SIG-M5 treated with dmso at 0.1 percent for 504 hours (cell line): Measurements from ENCODE around the gene PTPRU.
"Not testable (repeated sequence)": the region's sequence is repeated elsewhere in the genome, so short reads cannot be mapped to it uniquely, and the experiment has no call there.

ENCODE experiments used
- DNase-seq: peaks from one replicate; lab custom pipeline; 2025; ENCODE audit not compliant: unreplicated experiment; lab: John Stamatoyannopoulos, UW

The PTPRU gene

DNA sequence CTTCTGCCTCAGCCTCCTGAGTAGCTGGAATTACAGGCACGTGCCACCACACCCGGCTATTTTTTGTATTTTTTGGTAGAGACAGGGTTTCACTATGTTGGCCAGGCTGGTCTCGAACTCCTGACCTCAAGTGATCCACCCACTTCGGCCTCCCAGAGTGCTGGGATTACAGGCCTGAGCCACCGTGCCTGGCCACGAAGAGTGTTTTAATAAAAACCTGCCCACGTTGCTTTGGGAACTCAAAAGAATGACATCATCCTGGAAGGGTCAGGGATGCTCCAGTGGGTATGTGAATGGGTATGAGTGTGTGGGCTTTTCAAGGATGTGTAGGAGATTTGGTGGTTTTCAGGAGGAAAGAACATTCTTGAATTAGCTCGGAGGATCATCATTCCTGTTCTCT is 78.4 kb downstream of the PTPRU start:
- DNase-seq: not testable (repeated sequence)

DNA sequence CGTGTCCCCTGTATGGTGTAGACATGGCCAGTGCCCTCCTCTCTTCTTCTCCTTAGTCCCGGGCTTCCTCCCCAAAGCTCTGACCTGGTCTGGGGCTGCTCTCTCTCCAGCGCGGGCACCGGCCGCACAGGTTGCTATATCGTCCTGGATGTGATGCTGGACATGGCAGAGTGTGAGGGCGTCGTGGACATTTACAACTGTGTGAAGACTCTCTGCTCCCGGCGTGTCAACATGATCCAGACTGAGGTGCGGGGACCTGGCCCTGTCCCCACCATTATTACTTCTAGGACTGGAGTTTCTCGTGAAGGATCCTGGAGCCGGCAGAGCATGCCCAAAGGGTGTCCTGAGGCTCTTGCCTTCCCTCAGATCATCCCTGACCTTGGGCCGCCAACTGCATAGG is 78.9 kb downstream of the PTPRU start:
- no peak for DNase-seq

DNA sequence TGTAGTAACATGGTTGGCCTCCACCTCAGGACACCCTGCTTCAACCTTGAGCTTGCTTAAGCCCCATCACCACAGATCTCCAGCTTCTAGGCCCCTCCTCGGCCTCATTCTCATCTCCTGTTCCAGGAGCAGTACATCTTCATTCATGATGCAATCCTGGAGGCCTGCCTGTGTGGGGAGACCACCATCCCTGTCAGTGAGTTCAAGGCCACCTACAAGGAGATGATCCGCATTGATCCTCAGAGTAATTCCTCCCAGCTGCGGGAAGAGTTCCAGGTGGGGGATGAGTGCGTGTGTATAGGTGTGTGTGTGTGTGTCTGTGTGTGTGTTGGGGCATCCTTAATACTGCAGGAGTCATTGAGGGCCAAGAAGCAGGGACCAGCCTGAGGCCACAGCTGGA is 79.6 kb downstream of the PTPRU start:
- DNase-seq: no peak

DNA sequence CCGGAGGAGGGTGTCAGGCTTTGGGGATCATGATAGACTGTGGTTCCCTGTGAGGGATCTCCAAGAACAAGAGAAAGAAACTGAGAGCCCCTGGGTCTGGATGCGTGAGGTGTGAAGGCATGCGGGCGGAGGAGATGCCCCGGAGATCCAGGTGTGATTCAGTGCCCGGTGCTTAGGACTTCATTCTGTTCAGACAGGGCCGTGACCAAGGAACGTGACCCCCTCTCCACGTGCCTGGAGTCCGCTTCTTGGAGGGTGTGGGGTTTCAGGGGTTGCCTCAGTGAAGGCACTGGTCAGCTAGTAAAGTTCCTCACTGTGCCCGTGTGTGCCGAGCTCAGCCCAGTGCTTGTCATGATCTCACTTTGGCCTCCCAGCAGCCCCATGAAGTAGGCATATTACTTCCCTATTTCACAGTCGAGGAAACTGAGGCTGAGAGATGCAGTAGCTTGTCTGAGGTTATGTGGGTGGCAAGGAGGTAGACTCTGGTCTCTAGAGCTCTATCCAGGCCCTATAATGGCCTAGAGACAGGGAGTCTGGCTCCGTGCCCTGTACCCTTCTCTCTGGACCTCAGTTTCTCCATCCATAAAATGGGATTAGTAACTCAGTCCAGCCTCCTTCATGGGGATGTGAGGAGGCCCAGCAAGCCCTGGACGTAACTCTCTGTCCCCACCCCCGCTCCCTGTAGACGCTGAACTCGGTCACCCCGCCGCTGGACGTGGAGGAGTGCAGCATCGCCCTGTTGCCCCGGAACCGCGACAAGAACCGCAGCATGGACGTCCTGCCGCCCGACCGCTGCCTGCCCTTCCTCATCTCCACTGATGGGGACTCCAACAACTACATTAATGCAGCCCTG is 81.0 kb downstream of the PTPRU start:
- DNase-seq: no peak

DNA sequence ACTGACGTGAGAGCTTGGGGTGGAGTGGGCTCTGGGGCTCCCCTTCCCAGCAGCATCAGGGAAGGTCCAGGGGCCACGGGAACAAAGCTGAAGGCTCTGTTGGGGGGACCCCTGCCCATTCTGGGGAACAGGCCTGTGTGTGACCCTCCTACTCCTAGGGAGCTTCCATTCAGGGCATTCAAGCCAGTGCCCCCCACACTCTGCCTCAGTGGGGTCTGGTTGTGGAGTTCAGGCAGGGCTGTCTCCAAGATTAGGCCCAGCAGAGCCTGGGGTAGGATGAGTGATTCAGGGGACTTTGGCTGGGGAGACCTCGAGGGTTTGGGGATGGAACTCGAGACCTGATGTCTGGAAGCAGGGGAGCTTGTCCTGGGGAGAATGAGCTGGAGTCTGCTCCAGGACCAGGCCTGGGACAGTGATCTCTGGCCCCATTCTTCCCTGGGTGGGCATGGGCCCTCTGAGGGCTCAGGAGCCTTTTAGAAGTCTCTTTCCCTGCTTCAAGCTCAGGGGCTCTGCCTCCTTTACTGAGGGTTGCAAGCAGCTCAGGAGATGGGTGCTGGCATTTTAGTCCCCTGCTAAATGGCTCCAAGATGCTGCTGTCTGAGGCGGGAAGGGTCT is 81.7 kb downstream of the PTPRU start:
- no peak for DNase-seq

DNA sequence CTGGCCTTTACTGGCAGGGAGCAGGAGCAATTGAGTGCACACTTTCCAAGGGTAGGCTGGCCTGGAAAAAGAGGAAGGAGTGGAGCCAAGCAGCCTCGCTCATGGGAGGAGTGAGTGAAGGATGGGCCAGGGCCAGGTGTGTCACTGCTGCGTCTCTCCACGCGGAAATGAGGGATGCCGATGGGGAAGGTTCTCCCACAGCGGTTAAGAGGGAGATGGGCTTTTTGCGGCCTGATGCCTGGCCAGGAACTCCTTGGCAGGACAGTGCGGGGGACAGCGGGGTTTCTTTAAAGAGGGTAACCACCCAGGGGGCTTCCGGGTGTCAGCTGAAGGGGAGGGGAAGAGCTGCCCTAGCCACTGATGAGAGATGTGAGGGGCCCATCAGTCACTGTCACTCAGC is 82.4 kb downstream of the PTPRU start:
- DNase-seq: no peak

DNA sequence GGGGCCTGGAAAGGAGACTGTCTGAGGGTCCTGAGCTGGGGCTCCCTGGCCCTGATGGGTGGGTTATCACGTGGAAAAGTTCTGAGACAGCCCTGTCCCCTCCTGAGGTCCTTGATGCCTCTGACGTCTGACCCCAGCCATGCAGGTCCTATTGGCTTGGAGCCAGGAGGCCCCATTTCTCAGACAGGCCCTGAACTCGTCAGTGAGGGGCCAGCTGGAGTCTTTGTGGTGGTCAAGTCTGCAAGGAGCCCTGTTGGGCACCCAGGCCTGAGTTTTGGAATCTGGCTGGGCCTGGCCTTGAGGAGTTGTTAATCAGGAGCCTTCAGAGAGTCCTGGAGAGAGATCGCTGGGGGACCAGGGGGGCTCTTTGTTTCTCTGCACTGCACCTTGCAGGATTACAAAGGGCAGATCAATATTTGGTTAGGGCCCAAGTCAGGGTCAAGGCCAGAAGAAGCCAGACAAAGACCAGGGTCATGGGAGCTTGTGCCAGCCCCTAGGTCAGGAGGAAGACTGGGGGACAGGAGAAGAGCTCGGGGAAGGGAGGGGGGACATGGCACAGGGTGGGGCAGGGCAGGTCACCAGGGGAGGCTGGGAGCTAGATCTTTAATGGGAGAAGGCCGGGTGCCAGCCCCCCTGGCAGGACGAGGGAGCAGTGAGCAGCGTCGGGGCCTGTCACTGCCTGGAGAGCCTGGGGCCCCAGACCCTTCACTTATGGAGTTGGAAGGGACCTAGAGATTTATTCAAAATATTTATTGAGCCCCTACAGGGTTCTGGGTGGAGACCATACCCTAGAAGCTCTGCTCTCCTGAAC is 83.2 kb downstream of the PTPRU start:
- no peak for DNase-seq

DNA sequence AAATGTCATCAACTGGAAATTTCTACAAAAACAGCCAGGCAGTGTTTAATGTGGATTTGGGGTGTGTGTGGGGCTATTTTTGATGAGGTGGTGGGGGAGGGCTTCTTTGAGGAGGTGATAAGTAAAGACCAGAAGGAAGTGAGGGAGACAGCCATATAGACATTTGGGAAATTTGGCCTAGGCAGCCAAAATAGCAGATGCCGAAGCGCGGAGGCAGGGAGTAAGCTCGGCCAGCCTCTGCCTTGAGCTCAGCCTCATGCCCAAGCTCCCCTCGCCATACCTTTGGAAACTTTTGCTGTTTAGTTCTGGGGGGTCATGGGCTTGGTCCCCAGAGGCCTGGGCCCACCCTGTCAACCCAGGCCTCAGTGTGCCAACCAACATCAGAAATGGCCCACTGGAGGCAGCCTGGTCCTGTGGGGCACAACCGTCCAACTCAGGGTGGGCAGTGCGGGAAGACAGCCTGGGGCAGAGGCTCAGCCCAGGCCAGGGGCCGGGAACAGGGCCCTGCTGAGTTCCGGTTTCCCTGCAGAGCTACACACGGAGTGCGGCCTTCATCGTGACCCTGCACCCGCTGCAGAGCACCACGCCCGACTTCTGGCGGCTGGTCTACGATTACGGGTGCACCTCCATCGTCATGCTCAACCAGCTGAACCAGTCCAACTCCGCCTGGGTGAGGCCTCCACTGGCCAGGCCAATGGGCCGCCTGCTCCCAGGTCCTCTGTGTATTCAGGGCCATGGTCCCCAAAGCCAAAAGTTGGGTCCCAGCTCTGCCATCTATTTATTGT is 84.0 kb downstream of the PTPRU start:
- DNase-seq: peak; percentile 22

DNA sequence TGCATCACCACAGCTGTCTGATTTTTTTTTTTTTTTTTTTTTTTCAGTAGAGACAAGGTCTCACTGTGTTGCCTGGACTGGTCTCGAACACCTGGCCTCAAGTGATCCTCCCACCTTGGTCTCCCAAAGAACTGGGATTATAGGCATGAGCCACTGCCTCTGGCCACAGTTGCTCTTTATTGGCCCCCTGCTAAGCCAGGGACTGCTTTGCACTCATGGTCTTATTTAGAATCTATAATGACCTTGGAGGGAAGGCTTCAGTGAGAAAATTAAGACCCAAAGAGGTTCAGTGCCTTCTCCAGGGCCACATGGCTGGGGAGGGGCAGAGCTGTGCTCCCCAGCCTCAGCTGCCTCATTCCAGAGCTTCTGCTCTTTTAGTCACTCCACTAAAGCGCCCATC is 84.9 kb downstream of the PTPRU start:
- DNase-seq: no peak

DNA sequence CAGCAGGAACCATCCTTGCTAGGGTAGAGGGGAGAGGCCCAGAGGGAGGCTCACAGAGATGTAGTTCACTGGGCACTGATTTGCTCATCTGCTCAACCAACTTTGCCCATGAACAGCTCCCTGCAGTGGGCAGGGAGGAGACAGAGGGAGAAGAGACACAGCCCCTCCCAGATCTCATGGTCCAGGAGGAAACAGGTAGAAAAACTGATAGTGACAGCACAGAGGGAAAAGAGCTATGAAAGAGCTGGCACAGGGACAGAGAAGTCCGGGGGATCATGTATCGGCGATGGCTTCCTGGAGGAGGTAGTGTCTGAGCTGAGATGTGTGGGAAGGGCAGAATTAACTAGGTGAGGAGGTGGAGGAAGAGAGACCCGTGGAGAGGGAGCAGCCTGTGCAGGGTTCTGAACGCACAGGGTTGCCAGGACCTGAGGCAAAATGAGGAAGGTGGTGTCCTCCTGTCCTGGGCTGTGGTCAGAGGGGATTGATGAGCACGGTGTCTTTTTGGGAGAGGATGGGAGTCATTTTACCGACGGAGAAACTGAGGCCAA is 85.9 kb downstream of the PTPRU start:
- no peak for DNase-seq

DNA sequence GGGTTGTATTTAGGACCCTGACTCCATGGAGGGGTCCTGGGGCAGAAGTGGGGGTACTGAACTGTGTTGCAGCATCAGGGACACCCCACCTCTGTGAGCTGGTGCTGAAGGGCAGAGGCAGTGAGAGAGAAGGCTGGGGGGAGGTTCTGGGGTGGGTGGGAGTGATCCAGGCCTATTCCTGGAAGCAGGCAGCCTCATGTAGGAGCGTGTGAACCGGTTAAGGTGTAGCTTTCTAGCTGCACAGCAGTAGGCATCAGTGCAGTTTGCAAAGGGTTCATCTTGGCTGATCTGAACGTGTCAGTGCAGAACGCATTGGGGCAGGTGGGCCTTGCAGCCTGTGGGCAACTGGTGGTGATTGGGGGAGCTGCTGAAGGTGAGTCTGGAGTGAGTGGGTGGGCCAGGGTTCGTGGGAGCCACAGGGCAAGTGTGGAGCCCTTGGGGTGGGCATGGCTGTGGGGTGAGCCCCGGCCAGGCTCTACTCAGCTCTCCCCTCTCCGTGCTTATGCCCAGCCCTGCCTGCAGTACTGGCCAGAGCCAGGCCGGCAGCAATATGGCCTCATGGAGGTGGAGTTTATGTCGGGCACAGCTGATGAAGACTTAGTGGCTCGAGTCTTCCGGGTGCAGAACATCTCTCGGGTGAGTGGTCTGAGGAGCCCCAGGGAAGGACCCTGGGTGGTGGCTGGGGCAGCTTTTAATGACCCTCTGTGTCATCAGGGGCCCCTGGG is 86.7 kb downstream of the PTPRU start:
- DNase-seq: no peak

DNA sequence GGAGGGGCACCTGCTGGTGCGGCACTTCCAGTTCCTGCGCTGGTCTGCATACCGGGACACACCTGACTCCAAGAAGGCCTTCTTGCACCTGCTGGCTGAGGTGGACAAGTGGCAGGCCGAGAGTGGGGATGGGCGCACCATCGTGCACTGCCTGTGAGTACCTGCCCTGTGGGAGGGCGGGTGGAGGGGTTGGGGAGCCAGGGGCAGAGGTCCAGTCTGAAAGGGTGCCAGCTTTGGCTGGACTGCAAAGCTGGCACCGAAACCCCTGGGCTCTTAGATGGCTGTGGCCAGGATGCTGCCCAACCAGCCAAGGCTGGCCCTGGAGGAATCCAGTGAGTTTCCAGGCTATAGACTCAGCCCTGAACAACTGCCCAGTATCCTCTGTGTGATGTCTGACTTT is 87.3 kb downstream of the PTPRU start:
- DNase-seq: no peak

DNA sequence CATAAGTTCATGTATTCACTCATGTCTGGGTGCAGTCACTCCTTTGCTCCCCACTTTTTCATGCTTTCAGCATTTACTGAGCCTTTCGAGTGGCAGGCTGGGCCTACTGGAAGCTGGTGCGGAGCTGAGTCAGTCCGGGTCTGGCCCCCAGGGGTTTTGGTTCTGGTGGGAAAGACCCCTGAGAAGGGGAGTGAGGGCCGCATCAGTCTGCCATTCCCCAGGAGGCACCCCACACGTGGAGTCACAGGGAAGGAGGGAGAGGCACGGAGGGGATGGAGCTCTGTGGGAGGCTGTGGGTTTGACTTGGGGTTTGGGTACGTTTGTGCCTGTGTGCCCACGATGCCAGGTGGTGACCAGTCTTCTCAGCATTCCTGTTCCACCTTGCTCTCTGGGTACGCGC is 87.9 kb downstream of the PTPRU start:
- DNase-seq: no peak

DNA sequence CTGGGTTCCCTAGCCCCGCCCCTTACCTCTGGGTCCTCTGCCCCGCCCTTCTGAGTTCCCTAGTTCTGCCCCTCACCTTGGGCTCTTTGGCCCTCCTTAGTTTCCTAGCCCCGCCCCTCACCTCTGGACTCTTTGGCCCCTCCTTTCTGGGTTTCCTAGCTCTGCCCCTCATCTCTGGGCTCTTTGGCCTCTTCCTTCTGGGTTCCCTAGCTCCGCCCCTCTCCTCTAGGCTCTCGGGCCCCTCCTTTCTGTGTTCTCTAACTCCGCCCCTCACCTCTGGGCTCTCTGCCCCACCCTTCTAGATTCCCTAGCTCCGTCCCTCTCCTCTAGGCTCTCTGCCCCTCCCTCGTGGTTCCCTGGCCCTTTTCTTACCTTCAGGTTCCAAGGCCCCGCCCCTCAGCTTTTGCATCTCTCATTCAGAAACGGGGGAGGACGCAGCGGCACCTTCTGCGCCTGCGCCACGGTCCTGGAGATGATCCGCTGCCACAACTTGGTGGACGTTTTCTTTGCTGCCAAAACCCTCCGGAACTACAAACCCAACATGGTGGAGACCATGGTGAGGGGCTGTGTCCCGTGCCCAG is 88.5 kb downstream of the PTPRU start:
- peak; percentile 18 for DNase-seq

DNA sequence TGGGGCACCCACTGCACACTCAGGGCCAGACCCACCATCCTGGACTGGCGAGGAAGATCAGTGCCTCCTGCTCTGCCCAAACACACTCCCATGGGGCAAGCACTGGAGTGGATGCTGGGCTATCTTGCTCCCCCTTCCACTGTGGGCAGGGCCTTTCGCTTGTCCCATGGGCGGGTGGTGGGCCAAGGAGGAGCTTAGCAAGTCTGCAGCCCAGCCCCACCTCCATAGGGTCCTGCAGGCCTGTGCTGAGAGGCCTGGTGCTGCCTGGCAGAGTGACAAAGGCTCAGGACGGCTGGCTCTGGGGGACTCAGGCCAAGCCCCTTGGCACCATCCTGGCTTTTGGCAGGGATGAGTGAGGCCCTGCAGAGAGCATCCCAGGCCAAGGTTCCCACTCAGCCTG is 89.4 kb downstream of the PTPRU start:
- no peak for DNase-seq

DNA sequence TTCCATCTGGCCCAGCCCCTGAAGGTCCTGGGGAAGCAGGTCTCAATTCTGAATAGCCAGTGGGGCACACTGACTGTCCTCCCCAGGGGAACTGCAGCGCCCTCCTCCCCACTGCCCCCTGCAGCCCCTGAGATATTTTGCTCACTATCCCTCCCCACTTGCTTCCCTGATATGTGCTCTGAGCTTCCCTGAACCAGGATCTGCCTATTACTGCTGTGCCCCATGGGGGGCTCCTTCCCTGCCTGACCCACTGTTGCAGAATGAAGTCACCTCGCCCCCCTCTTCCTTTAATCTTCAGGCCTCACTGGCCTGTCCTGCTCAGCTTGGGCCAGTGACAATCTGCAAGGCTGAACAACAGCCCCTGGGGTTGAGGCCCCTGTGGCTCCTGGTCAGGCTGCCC is 89.8 kb downstream of the PTPRU start:
- DNase-seq: no peak

DNA sequence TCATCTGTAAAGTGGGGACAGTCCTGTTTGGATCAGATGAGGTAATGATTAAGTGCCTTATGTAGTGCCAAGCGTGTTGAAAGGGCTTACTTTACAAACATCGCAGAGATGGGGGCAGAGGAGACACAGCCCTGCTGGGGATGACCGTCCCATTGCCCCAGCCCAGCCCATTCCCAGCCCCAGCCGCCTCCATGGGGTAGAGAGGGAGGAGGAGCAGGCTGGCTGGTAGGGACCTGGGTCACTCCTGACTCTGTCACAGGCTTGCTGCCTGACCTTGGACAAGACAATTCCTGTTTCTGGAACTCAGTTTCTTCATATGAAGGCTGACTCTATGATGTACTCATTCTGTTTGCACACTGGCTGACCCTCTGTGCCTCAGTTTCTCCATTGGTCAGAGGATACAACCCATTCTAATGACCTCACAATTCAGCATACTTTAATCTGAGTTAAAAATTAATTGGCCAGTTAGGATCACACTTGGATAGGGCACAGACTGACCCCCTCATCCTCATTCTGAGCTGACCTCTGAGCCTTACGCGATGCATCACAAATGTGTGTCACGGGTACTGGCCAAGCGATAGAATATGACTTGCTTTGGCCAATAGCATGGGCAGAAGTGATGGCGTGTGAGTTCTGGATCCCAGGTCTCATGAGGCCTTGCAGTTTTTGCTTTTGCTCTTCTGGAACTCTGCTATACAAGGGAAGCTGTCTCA is 91.1 kb downstream of the PTPRU start:
- no peak for DNase-seq

DNA sequence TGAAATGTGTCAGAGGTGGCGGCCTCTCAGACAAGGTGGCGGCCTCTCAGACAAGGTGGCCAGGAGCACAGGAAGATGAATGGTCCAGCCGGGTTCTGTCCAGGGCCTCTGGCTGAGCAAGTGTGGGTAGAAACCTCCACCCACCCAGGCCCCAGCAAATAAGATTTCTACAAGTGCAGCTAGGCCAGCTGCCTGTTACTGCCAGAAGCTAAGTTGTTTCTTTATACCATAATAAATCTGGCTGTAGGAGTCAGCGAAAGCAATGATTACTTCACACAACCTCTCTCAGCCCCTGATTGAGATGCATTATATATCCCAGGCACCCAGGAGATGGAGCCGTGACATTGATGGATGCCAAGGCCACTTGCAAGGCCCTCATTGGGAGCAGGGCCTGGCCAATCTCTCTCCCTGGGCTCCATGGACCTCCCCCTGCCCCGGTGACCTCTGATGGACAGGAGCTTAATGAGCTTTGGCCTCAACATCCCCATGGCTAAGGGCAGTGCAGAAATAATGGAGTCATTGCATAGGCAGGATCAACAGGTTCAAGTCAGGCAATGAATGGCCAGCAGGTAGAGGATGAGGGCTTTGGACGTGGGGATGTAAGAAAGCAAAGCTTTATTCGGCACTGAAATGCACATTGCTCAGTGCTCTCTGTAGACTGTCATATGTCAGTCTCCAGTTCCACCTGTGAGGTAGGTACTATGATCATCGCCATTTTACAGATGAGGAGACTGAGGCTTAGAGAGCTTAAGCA is 92.9 kb downstream of the PTPRU start:
- no peak for DNase-seq

DNA sequence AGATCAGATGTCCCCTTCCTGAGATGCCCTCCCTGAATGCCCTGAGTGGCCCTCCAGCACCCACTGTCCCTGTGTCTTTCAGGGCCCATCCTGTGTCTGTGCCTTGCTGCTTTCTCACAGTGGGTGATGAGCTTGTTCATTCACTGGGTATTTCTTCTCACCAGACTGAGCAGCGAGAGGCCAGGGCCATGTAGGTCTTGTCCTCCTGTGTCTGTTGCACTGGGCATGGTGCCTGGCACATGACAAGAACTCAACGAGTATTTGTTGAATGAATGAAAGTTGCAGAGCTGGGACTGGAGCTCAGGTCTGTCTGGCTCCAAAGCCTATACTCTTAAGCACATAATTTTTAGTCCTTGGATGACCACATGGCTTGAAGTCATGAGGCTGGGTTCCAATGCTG is 93.8 kb downstream of the PTPRU start:
- no peak for DNase-seq
